Hematopoietic multipotent progenitor cell treated with erythropoietin and hydrocortisone succinate and interleukin-3 and kit ligand, for 15 days (in vitro differentiated cells): ENCODE measurements around the gene SLC35F5.
"Not testable (repeated sequence)": the region's sequence is repeated elsewhere in the genome, so short reads cannot be mapped to it uniquely, and the experiment has no call there.

Source experiments
- DNase-seq: peaks from one replicate; pipeline ENCODE4 v3.0.0-alpha.2; 2015; ENCODE audit warnings: low spot score

The SLC35F5 gene

DNA sequence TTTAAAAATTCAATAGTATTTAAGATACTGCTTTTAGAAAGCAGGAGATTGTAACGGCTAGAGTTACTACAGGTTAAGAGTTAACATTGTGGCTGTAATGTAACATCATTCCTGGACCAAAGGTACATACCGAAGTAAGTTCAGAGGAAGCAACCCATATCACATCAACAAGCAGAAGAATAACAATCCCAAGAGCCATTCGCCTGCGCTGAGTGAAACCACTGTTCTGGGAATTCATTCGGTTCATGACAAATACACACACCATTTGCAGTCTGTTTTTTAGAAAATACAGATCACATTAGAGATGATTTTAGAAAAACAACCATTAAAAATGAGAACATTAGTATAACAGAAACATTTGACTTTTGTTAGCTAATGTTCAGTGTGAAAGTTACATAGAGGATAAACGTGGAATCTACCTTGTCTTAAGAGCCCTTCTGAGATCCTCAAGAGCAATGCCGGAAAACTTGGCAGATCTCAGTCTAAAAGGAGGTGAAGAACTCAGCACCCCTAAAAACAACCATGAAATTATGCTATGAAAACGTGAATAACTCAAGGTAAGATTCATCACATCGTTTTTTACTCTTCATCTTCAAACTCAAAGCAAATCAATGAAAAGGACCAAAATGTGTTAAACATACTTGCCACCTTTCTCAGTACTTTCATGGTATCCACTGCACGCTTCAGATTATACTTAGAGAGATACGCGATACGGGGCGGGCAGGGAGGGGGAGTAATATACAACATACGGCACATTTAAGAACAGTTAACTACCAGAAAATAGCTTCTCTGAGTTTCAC lies 1.2 kb downstream of the SLC35F5 start:
- DNase-seq, result peak; percentile 44

DNA sequence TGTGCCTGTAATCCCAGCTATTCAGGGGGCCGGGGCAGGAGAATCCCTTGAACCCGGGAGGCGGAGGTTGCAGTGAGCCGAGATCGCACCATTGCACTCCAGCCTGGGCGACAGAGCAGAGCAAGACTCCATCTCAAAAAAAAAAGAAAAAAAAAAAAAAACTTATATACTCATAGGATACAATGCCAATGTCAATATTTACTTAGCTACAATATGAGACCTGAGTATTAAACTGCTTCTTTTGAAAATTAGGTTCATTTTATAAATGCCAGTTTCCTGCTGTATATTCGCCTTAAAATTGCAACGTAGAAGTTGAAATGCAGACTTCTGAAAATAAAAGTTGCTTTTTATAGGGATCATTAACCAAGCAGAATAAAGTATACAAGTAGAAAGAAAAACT lies 2.3 kb downstream of the SLC35F5 start:
- no peak for DNase-seq

DNA sequence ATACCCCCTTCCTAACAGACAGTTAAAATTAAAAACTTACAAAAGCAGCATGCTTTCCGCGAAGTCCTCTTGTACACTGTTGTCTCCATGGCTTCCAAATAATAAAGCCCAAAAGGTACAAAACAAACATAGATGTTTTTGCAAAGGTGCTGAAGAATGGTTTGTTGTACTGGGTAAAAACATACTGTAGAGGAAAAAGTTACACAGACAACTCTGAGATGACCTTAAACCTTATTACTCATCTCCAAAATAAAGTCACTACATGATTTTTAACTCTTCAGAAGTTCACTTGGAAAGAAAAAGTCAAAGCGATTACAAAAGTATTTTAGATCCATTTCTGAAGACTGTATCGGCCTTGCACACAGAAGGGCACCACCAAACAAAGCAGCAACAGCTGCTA lies 6.1 kb downstream of the SLC35F5 start:
- DNase-seq, result no peak

DNA sequence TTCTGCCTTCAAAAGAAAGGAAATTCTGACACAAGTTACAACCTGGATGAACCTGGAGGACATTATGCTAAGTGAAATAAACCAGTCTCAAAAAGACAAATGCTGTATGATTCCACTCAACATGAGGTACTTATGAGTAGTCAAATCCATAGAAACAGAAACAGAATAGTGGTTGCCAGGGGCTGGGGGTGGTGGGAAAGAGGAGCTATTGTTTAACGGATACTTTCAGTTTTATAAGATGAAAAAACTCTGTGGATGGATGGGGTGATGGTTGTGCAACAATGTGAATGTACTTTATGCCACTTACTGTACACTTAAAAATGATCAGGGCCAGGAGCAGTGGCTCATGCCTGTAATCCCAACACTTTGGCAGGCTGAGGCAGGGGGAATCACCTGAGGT lies 15.4 kb downstream of the SLC35F5 start:
- DNase-seq, result no peak

DNA sequence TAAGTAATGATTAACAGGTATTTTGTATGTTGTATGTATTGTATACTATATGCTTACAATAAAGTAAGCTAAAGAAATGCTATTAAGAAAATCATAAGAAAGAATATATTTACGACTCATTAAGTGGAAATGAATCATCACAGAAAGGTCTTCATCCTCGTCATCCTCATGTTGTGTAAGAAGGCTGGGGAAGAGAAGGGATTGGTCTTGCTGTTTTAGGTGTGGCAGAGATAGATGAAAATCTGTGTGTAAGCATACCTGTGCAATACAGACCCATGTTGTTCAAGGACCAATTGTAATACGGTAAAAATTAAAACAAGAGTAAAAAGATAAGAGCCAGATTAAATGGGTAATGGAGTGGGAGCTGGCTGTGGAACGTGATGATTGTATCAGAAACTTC lies 16.6 kb downstream of the SLC35F5 start:
- no peak for DNase-seq

DNA sequence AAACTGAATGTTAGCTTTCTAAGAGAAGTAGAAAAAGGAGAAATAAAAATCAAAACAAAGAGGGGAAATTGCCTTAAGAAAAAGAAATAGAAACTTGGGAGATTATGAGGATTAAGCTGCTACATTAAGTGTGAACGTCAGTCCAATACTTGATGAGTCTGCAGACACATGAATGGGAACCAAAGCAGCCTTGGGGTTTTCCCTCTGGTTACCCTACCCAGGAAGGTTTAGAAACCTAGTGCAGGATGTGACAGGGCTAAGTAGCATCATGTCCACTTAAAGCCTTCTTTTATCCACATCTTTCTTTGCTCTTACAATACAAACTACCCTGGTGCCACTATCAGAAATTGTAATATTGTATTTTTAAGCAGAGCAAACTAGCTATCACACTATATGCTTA lies 22.3 kb downstream of the SLC35F5 start:
- no peak for DNase-seq

DNA sequence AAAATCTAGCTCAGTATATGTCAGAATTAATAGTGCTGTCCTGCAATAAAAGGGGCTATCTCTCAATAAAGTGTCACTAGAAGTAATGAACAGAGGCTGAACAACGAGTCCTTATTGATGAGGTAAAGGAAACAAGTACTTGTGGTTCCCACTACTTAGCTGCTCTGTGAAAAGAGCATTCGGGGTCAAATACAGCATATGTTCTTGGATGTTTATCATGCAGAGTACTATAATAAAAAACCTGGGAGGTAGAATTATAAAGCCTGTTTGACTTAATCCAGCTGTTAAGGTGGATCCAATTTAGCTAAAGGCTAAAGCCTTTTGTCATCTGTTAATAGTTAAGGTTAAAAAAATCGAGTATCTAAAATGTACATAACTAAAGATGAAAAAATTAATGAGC lies 32.4 kb downstream of the SLC35F5 start:
- no peak for DNase-seq

DNA sequence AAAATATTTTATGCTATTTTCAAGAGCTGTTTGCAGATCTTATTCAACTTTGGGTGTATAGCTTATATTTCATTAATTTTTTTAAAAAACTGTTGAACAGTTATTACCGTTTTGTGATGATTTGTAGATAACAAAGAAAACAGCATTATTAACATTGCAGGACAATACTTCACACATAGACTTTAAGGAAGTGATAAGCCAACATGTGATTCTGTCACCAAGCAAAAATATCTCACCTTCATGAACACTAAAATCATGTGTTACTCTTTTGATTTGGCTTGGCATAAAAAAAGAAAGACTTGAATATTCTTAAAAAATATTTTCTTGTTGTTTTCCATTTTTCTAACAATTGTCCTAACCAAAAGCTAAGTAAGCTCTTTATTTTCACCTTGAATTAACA lies 33.0 kb downstream of the SLC35F5 start:
- no peak for DNase-seq

DNA sequence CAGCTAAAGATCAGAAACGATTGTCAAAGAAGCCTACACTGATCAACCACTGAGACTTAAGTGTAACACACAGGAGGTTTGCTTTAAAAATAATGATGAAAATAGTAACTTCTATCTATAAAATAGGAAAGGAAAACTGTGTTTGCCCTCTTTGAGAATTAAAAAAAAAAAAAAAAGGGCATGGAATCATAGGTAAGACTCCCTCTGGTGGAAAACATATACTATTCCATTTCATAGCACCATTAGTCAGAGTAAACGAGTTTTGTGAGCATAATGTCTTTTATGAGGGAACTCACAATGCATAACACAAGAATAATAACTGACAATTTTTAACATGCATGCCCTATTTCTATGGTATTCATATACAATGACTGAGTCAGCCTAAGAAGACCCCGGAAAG lies 36.3 kb downstream of the SLC35F5 start:
- DNase-seq, result peak; percentile 25

DNA sequence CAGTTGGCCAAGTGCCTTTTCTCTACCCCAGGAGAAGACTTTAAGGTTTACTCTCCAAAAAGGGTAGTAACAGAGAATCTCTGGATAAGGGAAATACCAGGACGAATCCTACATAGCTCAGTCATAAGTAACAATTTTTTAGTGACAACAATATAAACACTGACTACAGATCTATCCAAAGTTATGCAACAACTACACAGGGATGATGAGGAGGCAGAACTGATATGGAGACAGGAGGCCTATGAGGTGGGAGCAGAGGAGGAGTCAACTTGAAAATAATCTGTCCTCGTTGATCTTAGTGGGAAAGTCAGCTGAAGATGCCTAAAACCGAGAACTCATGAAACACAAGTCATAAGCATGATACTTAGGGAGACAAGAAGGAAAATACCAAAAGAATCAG lies 40.2 kb downstream of the SLC35F5 start:
- no peak for DNase-seq

DNA sequence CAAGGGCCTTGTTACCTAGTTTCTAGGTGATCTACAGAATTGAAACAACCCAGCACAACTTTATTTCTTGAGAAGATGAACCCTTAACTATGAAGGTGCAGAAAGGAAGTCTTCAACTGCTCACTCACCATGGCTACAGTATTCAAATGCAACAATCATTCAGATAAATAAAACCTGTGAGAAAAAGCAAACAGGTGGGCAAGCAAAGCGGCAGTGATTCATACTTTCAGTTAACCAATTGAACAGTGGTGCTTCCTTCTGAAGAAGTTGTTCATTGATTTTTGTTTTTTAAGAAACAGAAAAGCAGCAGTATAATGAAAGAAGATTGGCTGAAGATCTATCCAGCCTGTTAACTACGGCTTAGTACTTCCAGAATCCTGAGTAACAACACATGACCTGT lies 43.5 kb downstream of the SLC35F5 start:
- DNase-seq, result no peak

DNA sequence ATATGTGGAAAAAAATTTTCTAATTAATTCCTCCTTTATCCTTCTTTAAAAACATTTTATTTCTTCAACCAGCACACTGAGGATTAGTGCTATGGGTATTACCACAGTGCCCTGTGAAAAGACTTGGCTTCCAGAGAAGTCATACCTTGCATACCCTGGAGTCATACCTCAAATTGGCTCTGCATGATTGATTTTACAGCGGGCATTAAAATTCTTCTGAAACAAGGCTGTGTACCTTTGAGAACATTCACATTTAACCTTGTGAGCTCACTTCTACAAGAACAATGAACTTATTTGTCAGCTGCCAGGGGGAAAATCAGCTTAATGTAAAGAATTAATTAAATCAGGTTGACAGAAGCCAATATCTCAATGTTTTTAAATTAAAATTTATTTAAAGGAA lies 44.6 kb downstream of the SLC35F5 start:
- no peak for DNase-seq

DNA sequence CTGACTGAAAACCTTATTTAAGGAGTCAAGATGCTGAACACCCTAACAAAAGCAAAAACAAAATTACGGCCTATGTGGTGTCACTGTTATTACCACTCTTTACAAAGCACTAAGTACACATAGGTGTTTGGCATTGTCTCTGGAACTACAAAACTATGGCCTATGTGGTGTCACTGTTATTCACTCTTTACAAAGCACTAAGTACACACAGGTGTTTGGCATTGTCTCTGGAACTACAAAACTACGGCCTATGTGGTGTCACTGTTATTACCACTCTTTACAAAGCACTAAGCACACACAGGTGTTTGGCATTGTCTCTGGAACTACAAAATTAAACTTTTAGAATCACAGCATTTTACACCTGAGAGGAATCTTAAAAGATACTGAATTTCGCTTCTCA lies 47.4 kb downstream of the SLC35F5 start:
- no peak for DNase-seq

DNA sequence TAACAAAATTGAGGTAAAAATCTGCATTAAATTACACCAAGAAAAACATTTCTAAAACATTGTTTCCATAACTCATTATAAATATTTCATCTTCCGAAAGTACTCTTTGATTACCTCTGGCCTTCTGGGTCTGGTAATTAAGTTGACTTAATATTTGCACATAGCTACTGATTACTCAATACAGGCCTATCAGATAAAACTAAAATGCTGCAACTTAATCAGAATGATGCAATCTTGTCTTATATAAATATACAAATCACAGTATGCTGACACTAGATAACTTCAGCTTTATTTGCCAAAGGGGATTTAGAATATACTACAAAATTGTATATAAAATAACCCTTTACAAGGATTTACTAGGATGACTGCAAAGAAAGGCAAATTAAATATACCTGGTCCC lies 49.3 kb downstream of the SLC35F5 start:
- DNase-seq, result no peak

DNA sequence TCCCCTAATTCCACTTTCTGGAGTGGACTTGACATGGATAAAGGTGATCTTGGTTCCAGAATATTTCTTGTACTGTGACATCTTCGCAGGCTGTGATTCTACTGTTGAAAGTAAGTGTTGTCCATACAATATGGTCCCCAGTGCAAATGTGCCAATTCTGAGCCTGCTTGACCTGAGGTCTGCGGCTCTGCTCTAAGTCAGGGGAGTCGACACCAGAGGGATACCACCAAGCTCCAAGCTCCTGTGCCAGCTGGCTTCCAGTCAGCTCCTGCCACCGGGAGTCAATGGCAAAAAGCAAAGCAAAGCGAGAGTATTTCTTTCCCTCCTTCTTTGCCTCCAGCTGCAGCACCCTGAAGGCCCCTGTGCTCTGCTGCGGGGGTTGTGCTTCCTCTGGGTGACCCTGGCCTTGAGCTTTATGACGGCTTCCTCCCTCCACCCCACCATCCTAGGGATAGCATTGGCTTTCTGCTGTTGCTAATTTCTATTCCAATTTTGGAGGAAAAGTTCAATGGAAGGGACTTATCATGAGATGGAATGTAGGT lies 50.4 kb downstream of the SLC35F5 start:
- DNase-seq, result no peak

DNA sequence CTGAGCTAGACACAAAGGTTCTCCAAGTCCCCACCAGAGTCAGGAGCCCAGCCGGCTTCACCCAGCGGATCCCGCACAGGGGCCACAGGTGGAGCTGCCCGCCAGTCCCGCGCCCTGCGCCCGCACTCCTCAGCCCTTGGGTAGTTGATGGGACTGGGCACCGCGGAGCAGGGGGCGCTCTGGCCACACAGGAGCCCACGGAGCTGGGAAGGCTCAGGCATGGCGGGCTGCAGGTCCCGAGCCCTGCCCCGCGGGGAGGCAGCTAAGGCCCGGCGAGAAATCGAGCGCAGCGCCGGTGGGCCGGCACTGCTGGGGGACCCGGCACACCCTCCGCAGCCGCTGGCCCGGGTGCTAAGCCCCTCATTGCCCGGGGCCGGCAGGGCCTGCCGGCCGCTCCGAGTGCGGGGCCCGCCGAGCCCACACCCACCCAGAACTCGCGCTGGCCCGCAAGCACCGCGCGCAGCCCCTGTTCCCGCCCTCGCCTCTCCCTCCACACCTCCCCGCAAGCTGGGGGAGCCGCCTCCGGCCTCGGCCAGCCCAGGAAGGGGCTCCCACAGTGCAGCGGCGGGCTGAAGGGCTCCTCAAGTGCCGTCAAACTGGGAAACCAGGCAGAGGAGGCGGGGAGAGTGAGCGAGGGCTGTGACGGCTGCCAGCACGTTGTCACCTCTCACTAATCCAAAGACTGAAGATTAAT lies 52.0 kb downstream of the SLC35F5 start:
- DNase-seq, result not testable (repeated sequence)

DNA sequence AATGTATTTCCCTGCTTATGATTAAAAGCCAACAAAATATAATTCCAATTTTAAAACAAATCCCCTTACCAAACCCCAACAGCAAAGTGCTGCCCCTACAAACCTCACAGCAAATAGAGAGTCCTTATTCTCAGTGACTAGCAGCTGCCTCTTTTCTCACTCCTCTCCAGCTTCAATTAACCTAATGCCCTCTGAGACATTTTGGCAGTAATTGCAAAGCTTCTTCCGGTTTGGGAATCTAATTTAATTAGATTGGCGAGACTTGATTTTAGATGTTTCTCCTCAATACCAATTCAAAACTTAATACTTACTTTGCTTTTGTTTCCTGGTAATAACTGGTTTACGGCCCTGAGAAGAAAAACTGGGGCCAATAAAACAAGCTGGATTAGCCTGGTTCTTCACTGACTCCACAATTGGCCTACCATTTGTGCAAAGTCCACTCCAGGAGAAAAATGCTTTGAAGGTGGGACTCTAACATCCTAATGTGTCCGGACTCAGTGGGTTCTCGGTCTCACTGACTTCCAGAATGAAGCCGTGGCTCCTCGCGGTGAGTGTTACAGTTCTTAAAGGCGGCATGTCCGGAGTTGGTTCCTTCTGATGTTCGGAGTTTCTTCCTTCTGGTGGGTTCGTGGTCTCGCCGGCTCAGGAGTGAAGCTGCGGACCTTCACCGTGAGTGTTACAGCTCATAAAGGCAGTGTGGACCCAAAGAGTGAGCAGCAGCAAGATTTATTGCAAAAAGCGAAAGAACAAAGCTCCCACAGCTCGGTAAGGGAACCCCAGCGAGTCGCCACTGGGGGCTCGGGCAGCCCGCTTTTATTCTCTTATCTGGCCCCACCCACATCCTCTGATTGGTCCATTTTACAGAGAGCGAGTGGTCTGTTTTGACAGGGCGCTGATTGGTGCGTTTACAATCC lies 52.8 kb downstream of the SLC35F5 start:
- DNase-seq, result no peak

DNA sequence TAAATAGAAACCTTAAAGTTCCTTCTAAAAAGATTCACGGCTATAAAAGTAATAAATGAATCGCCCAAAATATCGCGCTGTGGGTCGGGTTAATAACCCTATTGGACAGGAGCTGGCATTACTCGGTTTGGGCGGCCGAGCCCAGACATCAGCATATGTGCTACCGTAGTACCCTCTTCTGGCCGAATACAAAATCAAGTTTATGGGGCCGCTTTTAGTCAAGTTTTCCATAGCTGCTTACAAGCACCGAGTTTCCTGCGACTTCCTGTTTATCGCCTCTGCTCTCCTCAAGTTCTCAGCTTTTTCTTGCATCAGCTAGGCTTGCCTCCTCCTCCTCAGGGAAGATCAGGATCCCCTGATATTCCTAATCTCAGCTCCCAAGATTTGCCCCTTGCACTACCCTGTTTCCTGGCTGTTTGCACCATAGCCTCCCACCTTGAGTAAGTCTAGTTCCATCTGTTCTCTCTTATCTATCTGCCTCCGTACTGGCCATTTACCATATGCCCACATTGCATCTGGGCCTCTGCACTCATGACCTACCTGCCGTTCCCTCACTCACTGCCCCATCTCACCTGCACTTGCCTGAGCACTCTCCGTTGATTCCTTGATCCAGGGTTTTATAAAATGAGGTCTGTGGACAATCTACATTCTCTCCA lies 56.1 kb downstream of the SLC35F5 start:
- DNase-seq, result peak; percentile 45

DNA sequence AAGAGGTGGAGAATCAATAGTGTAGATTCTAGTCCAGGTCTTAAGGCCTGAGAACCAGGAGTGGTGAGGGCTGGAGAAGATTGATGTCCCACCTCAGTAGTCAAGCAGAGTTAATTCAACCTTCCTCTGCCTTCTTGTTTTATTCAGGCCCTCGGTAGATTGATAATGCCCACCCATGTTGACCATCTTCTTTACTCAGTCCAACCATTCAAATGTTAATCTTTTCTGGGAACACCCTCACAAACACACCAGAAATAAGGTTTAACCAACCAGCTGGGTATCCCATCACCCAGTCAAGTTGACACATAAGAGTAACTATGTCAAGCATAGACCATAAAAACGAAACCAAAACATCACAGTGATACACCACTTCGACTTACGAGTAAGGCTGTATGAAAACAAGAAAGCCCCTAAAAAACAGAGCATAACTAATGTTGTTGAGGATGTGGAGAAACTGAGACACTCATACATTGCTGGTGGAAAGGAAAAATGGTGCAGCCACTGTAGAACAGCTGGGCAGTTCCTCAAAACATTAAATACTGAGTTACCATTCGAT lies 57.5 kb downstream of the SLC35F5 start:
- DNase-seq, result no peak

DNA sequence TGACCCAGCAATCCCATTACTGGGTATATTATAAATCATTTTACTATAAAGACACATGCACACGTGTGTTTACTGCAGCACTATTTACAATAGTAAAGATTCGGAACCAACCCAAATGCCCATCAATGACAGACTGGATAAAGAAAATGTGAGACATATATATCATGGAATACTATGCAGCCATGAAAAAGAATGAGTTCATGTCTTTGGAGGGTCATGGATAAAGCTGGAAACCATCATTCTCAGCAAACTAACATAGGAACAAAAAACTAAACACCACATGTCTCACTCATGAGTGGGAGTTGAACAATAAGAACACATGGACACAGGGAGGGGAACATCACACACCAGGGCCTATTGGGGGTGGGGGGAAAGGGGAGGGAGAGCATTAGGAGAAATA lies 58.2 kb downstream of the SLC35F5 start:
- DNase-seq, result not testable (repeated sequence)

DNA sequence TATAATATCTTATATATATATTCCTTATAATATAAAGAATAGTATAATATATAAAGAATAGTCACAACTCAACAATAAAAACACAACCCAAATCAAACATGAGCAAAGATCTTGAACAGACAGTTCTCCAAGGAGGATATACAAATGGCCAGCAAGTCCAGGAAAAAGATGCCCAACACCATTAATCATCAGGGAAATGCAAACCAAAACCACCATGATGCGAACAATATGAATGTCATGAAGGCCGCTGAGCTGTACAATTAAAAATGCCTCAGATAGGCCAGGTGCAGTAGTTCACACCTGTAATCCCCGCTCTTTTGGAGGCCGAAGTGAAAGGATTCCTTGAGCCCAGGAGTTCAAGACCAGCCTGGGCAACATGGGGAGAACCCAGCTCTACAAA lies 58.9 kb downstream of the SLC35F5 start:
- DNase-seq, result no peak

DNA sequence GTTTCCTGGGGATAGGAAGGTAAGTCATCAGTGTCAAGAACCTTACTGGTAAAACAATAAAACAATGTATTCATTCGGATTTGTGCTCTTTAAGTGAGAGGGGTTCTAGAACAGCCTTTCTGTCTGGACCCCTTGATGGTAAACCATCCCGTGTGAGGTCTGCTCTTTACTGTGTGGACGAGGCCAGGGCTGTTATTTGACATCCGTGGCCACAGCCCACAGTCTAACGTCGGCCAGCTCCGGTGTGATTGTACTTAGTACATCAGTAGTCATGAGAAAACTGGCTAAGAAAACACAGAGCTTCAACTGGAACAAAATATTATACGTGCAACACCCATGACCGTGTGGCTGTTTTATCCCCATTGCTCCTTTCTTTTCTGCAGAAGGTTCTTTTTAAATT lies 62.0 kb downstream of the SLC35F5 start:
- DNase-seq, result no peak
